ENCODE data around the gene MSI2. TPM values are rescaled to one million over a fixed set of nuclear protein-coding genes. Genes with fewer than 3 reads are reported as not detected.

MSI2 gene
- total RNA-seq, 2 experiments from 2014 or later, result 87.6 to 96.0 TPM

GRCh38 chr17:57512691-57513090 lies 256.4 kb downstream of the MSI2 start:
- POLR2A ChIA-PET, result no interaction called here
- no peaks in the 10 kb centered on the region for H3K9me3 Mint-ChIP-seq
- DNase-seq, result no peak
- H3K4me3 Mint-ChIP-seq, result no peak overlapping the region
- no peak overlapping the region for H3K27ac Mint-ChIP-seq
- H3K4me1 Mint-ChIP-seq, result no peaks in the 10 kb centered on the region
- no peaks in the 10 kb centered on the region for H3K27me3 Mint-ChIP-seq
- H3K36me3 Mint-ChIP-seq (ENCODE audit: low read depth), result peaks cover 1% of the 10 kb centered on the region
- CTCF ChIA-PET, result no interaction called here

- H3K36me3 Mint-ChIP-seq (ENCODE audit: low read depth), result peaks cover 1% of the 10 kb centered on the region
- no peaks in the 10 kb centered on the region for H3K4me1 Mint-ChIP-seq
- DNase-seq, result no peak
- ChIA-PET CTCF (no interaction called here), POLR2A (interaction anchor here (0.5 kb wide), 1 partner anchor 124 kb away, joined by 3 read pairs; no protein-coding TSS in a partner anchor)
- H3K27me3 Mint-ChIP-seq, result no peaks in the 10 kb centered on the region
- no peak overlapping the region for H3K27ac Mint-ChIP-seq
- no peaks in the 10 kb centered on the region for H3K9me3 Mint-ChIP-seq
- no peak overlapping the region for H3K4me3 Mint-ChIP-seq
These were observed 257.2 kb downstream of the MSI2 start for GRCh38 chr17:57513569-57513968.

GRCh38 chr17:57514614-57515013 lies 258.3 kb downstream of the MSI2 start:
- ChIA-PET POLR2A (interaction anchor here (0.7 kb wide), 1 partner anchor 407 kb away, joined by 5 read pairs; no protein-coding TSS in a partner anchor), CTCF (interaction anchor here (0.6 kb wide), 1 partner anchor 27 kb away, joined by 3 read pairs; no protein-coding TSS in a partner anchor)
- Mint-ChIP-seq H3K27ac (no peak overlapping the region), H3K4me1 (no peaks in the 10 kb centered on the region), H3K27me3 (no peaks in the 10 kb centered on the region), H3K4me3 (no peak overlapping the region), H3K36me3 (ENCODE audit: low read depth) (peaks cover 1% of the 10 kb centered on the region), H3K9me3 (no peaks in the 10 kb centered on the region)
- DNase-seq, result no peak

GRCh38 chr17:57515662-57516211 lies 259.4 kb downstream of the MSI2 start:
- DNase-seq, result no peak
- Mint-ChIP-seq H3K4me3 (no peak overlapping the region), H3K36me3 (ENCODE audit: low read depth) (peaks cover 1% of the 10 kb centered on the region), H3K4me1 (no peaks in the 10 kb centered on the region), H3K27me3 (no peaks in the 10 kb centered on the region), H3K27ac (no peak overlapping the region), H3K9me3 (no peaks in the 10 kb centered on the region)
- ChIA-PET CTCF (no interaction called here), POLR2A (no interaction called here)

GRCh38 chr17:57516290-57517230 lies 260.2 kb downstream of the MSI2 start:
- ChIA-PET CTCF (no interaction called here), POLR2A (no interaction called here)
- H3K4me1 Mint-ChIP-seq, result no peaks in the 10 kb centered on the region

GRCh38 chr17:57517273-57517631 lies 260.9 kb downstream of the MSI2 start:
- Mint-ChIP-seq H3K27ac (no peak overlapping the region), H3K4me3 (no peak overlapping the region), H3K27me3 (no peaks in the 10 kb centered on the region), H3K9me3 (no peaks in the 10 kb centered on the region), H3K4me1 (no peaks in the 10 kb centered on the region), H3K36me3 (ENCODE audit: low read depth) (no peaks in the 10 kb centered on the region)
- ChIA-PET CTCF (no interaction called here), POLR2A (no interaction called here)
- DNase-seq, result no peak

More at GRCh38 chr17:57516290-57517230, 260.2 kb downstream of the MSI2 start:
- H3K36me3 Mint-ChIP-seq (ENCODE audit: low read depth), result no peaks in the 10 kb centered on the region
- no peak overlapping the region for H3K4me3 Mint-ChIP-seq
- no peak overlapping the region for H3K27ac Mint-ChIP-seq
- H3K9me3 Mint-ChIP-seq, result no peaks in the 10 kb centered on the region
- DNase-seq, result no peak
- H3K27me3 Mint-ChIP-seq, result no peaks in the 10 kb centered on the region

GRCh38 chr17:57517632-57518456 lies 261.5 kb downstream of the MSI2 start:
- no peaks in the 10 kb centered on the region for H3K9me3 Mint-ChIP-seq
- H3K36me3 Mint-ChIP-seq (ENCODE audit: low read depth), result no peaks in the 10 kb centered on the region
- POLR2A ChIA-PET, result no interaction called here
- H3K27ac Mint-ChIP-seq, result no peak overlapping the region
- no peak overlapping the region for H3K4me3 Mint-ChIP-seq
- CTCF ChIA-PET, result interaction anchor here (0.7 kb wide), 1 partner anchor 260 kb away, joined by 3 read pairs; no protein-coding TSS in a partner anchor
- H3K4me1 Mint-ChIP-seq, result peaks cover under 1% of the 10 kb centered on the region
- no peaks in the 10 kb centered on the region for H3K27me3 Mint-ChIP-seq
- DNase-seq, result no peak

- CTCF ChIA-PET, result interaction anchor here (0.7 kb wide), 1 partner anchor 261 kb away, joined by 3 read pairs; no protein-coding TSS in a partner anchor
These were observed 262.6 kb downstream of the MSI2 start for GRCh38 chr17:57518587-57519581.

GRCh38 chr17:57519800-57520199 lies 263.5 kb downstream of the MSI2 start:
- POLR2A ChIA-PET, result no interaction called here
- H3K4me1 Mint-ChIP-seq, result peaks cover 11% of the 10 kb centered on the region
- H3K4me3 Mint-ChIP-seq, result no peak overlapping the region
- no peaks in the 10 kb centered on the region for H3K9me3 Mint-ChIP-seq
- no peak overlapping the region for H3K27ac Mint-ChIP-seq
- no peaks in the 10 kb centered on the region for H3K27me3 Mint-ChIP-seq
- CTCF ChIA-PET, result interaction anchor here (1.2 kb wide), 1 partner anchor 8 kb away, joined by 5 read pairs; no protein-coding TSS in a partner anchor
- H3K36me3 Mint-ChIP-seq (ENCODE audit: low read depth), result no peaks in the 10 kb centered on the region
- no peak for DNase-seq

More at GRCh38 chr17:57518587-57519581, 262.6 kb downstream of the MSI2 start:
- H3K27me3 Mint-ChIP-seq, result no peaks in the 10 kb centered on the region
- H3K36me3 Mint-ChIP-seq (ENCODE audit: low read depth), result no peaks in the 10 kb centered on the region
- H3K4me3 Mint-ChIP-seq, result no peak overlapping the region
- no peak for DNase-seq
- H3K9me3 Mint-ChIP-seq, result no peaks in the 10 kb centered on the region
- H3K27ac Mint-ChIP-seq, result no peak overlapping the region
- H3K4me1 Mint-ChIP-seq, result peaks cover 2% of the 10 kb centered on the region
- POLR2A ChIA-PET, result no interaction called here

GRCh38 chr17:57521606-57522005 lies 265.3 kb downstream of the MSI2 start:
- DNase-seq, result no peak

GRCh38 chr17:57522042-57523005 lies 266.0 kb downstream of the MSI2 start:
- H3K4me1 Mint-ChIP-seq, result peaks cover 12% of the 10 kb centered on the region
- H3K36me3 Mint-ChIP-seq (ENCODE audit: low read depth), result no peaks in the 10 kb centered on the region

More at GRCh38 chr17:57521606-57522005, 265.3 kb downstream of the MSI2 start:
- H3K36me3 Mint-ChIP-seq (ENCODE audit: low read depth), result no peaks in the 10 kb centered on the region
- no peak overlapping the region for H3K4me3 Mint-ChIP-seq
- no peak overlapping the region for H3K27ac Mint-ChIP-seq
- no peaks in the 10 kb centered on the region for H3K27me3 Mint-ChIP-seq
- peaks cover 12% of the 10 kb centered on the region for H3K4me1 Mint-ChIP-seq
- no peaks in the 10 kb centered on the region for H3K9me3 Mint-ChIP-seq
- CTCF ChIA-PET, result interaction anchor here (1.6 kb wide), 1 partner anchor 13 kb away, joined by 3 read pairs; no protein-coding TSS in a partner anchor
- POLR2A ChIA-PET, result no interaction called here

More at GRCh38 chr17:57522042-57523005, 266.0 kb downstream of the MSI2 start:
- H3K27ac Mint-ChIP-seq, result no peak overlapping the region
- H3K9me3 Mint-ChIP-seq, result no peaks in the 10 kb centered on the region
- ChIA-PET POLR2A (no interaction called here), CTCF (interaction anchor here (1.6 kb wide), 1 partner anchor 13 kb away, joined by 3 read pairs; no protein-coding TSS in a partner anchor)
- H3K27me3 Mint-ChIP-seq, result no peaks in the 10 kb centered on the region
- no peak overlapping the region for H3K4me3 Mint-ChIP-seq
- DNase-seq, result no peak
